Measurements from ENCODE around the gene ZNF627. TPM values are rescaled to one million over a fixed set of nuclear protein-coding genes. Genes with fewer than 3 reads are reported as not detected.

The ZNF627 gene
- total RNA-seq, 1 donor from 2014 or later = 24.5 TPM

DNA sequence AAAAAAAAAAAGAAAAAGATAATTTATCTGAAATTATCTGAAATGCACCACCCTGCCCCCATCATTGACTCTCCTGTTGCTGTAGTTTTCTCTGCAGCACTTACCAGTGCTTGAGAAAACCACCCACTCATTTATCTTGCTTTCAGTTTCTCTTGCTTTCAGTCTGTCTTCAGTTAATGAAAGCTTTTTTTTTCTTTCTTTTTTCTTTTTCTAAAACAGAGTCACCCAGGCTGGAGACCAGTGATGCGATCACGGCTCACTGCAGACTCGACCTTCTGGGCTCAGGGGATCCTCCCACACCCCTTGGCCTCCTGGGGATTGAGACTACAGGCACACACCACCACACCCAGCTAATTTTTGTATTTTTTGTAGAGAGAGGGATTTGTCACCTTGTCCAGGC, 15.5 kb upstream of the ZNF627 start:
- H3K36me3 ChIP-seq (ENCODE audit: control insufficient read depth, insufficient read depth, low read length) = no peaks in the 10 kb centered on the region
- H3K27me3 ChIP-seq (ENCODE audit: control insufficient read depth, insufficient read depth, low read length) = no peaks in the 10 kb centered on the region
- H3K4me3 ChIP-seq (ENCODE audit: low read depth, low read length) = no peak overlapping the region
- TF ChIP-seq, protein P1, sequence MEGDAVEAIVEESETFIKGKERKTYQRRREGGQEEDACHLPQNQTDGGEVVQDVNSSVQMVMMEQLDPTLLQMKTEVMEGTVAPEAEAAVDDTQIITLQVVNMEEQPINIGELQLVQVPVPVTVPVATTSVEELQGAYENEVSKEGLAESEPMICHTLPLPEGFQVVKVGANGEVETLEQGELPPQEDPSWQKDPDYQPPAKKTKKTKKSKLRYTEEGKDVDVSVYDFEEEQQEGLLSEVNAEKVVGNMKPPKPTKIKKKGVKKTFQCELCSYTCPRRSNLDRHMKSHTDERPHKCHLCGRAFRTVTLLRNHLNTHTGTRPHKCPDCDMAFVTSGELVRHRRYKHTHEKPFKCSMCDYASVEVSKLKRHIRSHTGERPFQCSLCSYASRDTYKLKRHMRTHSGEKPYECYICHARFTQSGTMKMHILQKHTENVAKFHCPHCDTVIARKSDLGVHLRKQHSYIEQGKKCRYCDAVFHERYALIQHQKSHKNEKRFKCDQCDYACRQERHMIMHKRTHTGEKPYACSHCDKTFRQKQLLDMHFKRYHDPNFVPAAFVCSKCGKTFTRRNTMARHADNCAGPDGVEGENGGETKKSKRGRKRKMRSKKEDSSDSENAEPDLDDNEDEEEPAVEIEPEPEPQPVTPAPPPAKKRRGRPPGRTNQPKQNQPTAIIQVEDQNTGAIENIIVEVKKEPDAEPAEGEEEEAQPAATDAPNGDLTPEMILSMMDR (IDR thresholded peaks at IDR 0.05; ENCODE audit: insufficient read depth, low read length, severe bottlenecking) = no peak
- FAIRE-seq (no peak), DNase-seq (ENCODE audit: low read depth) (no peak)

DNA sequence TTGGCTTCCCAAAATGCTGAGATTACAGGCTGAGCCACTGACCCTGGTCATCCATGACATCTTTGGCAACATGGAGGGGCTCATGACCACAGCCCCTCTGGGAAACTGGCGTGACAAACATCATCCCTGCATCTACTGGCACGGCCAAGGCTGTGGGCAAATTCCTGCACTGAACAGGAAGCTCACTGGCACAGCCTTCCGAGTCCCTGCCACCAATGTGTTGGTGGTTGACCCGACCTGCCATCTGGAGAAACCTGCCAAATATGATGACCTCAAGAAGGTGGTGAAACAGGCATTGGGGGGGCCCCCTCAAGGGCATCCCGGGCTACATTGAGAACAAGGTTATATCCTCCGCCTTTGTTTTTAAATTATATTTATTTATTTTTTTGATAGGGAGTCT, 11.0 kb upstream of the ZNF627 start:
- H3K36me3 ChIP-seq (ENCODE audit: control insufficient read depth, insufficient read depth, low read length) = no peaks in the 10 kb centered on the region
- TF ChIP-seq, protein P1 (IDR thresholded peaks at IDR 0.05; ENCODE audit: insufficient read depth, low read length, severe bottlenecking) = no peak
- no peak for DNase-seq (ENCODE audit: low read depth)
- no peaks in the 10 kb centered on the region for H3K27me3 ChIP-seq (ENCODE audit: control insufficient read depth, insufficient read depth, low read length)
- H3K4me3 ChIP-seq (ENCODE audit: low read depth, low read length) = no peak overlapping the region
- no peak for FAIRE-seq

DNA sequence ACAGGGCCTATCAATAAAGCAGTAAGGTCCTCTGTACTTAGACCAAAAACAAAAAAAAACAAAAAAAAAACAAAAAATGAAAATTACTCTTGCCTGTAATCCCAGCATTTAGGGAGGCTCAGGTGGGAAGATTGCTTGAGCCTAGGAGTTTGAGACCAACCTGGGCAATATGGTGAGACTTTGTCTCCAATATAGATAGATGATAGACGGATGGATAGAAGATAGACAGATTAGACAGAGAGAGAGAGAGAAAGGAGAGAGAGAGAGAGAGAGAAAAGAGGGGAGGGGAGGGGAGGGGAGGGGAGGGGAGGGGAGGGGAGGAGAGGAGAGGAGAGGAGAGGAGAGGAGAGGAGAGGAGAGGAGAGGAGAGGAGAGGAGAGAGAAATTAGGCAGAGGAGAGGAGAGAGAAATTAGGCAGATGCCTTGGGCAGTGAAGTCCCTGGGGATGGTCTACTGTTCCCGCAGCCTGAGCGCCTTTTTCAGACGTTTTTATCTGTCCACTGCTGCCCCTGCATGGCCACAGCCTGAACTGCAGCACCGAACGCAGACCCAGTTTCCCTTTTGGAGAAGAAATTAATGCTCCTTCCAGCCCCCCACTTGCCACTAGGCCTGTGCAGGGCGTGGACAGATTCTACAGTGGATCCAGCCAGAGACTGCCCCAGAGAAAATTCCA, 9.8 kb upstream of the ZNF627 start:
- Histone ChIP-seq H3K36me3 (ENCODE audit: control insufficient read depth, insufficient read depth, low read length) (no peaks in the 10 kb centered on the region), H3K27me3 (ENCODE audit: control insufficient read depth, insufficient read depth, low read length) (no peaks in the 10 kb centered on the region), H3K4me3 (ENCODE audit: low read depth, low read length) (no peak overlapping the region)
- TF ChIP-seq, protein P1 (IDR thresholded peaks at IDR 0.05; ENCODE audit: insufficient read depth, low read length, severe bottlenecking) = peak; percentile 88
- DNase-seq (ENCODE audit: low read depth) (peak; percentile 35), FAIRE-seq (no peak)

DNA sequence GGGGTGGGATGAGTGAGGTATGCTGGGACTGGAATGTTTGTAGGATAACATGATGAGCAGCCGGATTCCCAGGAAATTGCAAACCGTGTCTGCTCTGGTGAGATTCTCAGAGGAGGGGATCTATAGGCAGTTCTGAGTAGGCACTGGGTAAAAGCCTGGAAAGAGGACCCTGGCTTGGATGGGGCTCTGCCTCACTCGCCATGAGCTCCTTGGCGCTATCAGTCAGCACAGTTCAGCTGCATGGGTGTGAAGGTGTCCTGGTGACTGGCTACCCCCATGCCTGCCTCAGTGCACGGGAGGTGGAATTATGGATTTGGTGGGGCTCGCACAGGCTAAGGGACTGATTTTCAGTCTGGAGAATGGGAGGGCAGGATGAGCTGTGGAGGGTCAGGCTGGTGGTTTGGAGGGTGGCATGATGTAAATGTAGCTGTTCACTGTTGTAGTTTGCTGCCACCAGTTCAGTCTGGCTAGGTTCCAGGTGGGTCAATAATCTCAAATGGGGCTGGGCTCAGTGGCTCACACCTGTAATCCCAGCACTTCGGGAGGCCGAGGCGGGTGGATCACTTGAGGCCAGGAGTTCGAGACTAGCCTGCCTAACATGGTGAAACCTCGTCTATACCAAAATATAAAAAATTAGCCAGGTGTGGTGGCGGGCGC, 9.2 kb upstream of the ZNF627 start:
- TF ChIP-seq, protein P1 (IDR thresholded peaks at IDR 0.05; ENCODE audit: insufficient read depth, low read length, severe bottlenecking) = no peak
- Histone ChIP-seq H3K36me3 (ENCODE audit: control insufficient read depth, insufficient read depth, low read length) (no peaks in the 10 kb centered on the region), H3K27me3 (ENCODE audit: control insufficient read depth, insufficient read depth, low read length) (no peaks in the 10 kb centered on the region), H3K4me3 (ENCODE audit: low read depth, low read length) (no peak overlapping the region)
- DNase-seq (ENCODE audit: low read depth) = no peak
- no peak for FAIRE-seq

DNA sequence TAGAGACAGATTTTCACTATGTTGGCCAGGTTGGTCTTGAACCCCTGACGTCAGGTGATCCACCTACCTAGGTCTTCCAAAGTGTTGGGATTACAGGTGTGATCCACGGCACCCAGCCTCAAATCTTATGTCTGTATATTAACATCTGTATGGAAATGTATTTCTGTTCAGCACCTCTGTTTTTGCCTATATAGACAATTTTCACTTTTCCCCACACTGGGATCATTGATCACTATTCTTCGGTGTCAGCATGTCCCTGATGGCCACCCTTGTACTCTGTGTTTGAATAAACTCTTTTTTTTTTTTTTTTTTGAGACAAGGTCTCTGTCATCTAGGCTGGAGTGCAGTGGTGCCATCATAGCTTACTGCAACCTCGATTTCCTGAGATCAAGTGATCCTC, 3.2 kb upstream of the ZNF627 start:
- Histone ChIP-seq H3K36me3 (ENCODE audit: control insufficient read depth, insufficient read depth, low read length) (peaks cover 3% of the 10 kb centered on the region), H3K4me3 (ENCODE audit: low read depth, low read length) (no peak overlapping the region), H3K27me3 (ENCODE audit: control insufficient read depth, insufficient read depth, low read length) (no peaks in the 10 kb centered on the region)
- no peak for FAIRE-seq
- DNase-seq (ENCODE audit: low read depth) = no peak
- TF ChIP-seq, protein P1 (IDR thresholded peaks at IDR 0.05; ENCODE audit: insufficient read depth, low read length, severe bottlenecking) = no peak

Measured in bronchial epithelial cell (primary cell).